K562 (cell line): ENCODE measurements around the gene IL31RA. TPM values are rescaled to one million over a fixed set of nuclear protein-coding genes. Genes with fewer than 3 reads are reported as not detected.

Source experiments
- ATAC-seq: fragments of 200-7000 bp; cut with Tn5 transposase; 3 replicates; pipeline ENCODE4 v1.9.1; 2020; ENCODE audit warnings: moderate library complexity
- BruUV-seq: library from RNA; stranded (reverse); fragments of 400-500 nt; replicated peaks from 2 replicates; lab custom pipeline; 2021; lab: Mats Ljungman, UMichigan
- CTCF ChIA-PET: fragments of 300-600 bp; formaldehyde crosslinking; extraction: SDS; loops from one replicate; lab custom pipeline; 2021; ENCODE audit warnings: low intra/inter-chr PET ratio; lab: Yijun Ruan, JAX
- POLR2A ChIA-PET: fragments of 300-600, 350-650 bp; sonication (Branson Sonifier 250); formaldehyde crosslinking; extraction: SDS; loops from one replicate; lab custom pipeline; 2021; ENCODE audit warnings: antibody characterized with exemption, inconsistent platforms; lab: Yijun Ruan, JAX
- DNase-seq, 4 experiments: peaks; one replicate each; pipeline versions ENCODE4 v3.0.0 to v3.0.0-alpha.2; 2011 to 2018; ENCODE audit warnings: low spot score in 3 of 4, mixed read lengths in 3 of 4; ENCODE audit errors: extremely low read depth in 1 of 4
- FAIRE-seq: peaks from 2 replicates; lab custom pipeline; 2011; peaks lifted over from hg19 to GRCh38; lab: Jason Lieb, UNC
- H2AFZ ChIP-seq: 2 replicates; pipeline ENCODE4 v1.6.0; 2011; ENCODE audit warnings: low read depth, low read length, control low read depth, inconsistent platforms
- H3K27ac ChIP-seq: fragments of 200-600 bp; 3 replicates; pipeline ENCODE4 v1.8.0; 2011; ENCODE audit warnings: low read depth, mild to moderate bottlenecking, control low read depth, inconsistent platforms, low read length, moderate library complexity, mixed read lengths; ENCODE audit errors: extremely low read depth
- H3K27me3 ChIP-seq, 2 experiments: fragments of 300-600 bp in 1 of 2; 2 replicates in 1 of 2; 3 replicates in 1 of 2; pipeline versions ENCODE4 v1.6.0 to v1.8.0; 2011; ENCODE audit warnings: inconsistent platforms in 2 of 2, low read length in 2 of 2, mild to moderate bottlenecking in 1 of 2, mixed read lengths in 1 of 2, moderate library complexity in 1 of 2; ENCODE audit not compliant: control insufficient read depth in 2 of 2, insufficient read depth in 2 of 2
- H3K36me3 ChIP-seq: fragments of 300-600 bp; 3 replicates; pipeline ENCODE4 v1.8.0; 2011; ENCODE audit warnings: mild to moderate bottlenecking, low read length, inconsistent platforms; ENCODE audit not compliant: control insufficient read depth, insufficient read depth
- H3K4me1 ChIP-seq, 2 experiments: fragments of 200-600 bp in 1 of 2; replicated peaks in 1 of 2; 2 replicates in 1 of 2; 3 replicates in 1 of 2; pipeline versions ENCODE4 v1.5.1 to v1.8.0; 2011; ENCODE audit warnings: inconsistent platforms in 2 of 2, low read length in 2 of 2, mild to moderate bottlenecking in 1 of 2, mixed read lengths in 1 of 2, moderate library complexity in 1 of 2; ENCODE audit not compliant: control insufficient read depth in 2 of 2, insufficient read depth in 2 of 2
- H3K4me2 ChIP-seq: 2 replicates; pipeline ENCODE4 v1.6.1; 2011; ENCODE audit warnings: low read length, control low read depth, inconsistent platforms, mixed read lengths; ENCODE audit not compliant: insufficient read depth
- H3K4me3 ChIP-seq: fragments of 200-600 bp; sonication (generic), shearing (Covaris generic); 2 replicates; pipeline ENCODE4 v1.5.1; 2016; ENCODE audit warnings: control low read depth, inconsistent platforms
- H3K79me2 ChIP-seq: fragments of 200-600 bp; 3 replicates; pipeline ENCODE4 v1.8.0; 2011; ENCODE audit warnings: low read length, inconsistent platforms; ENCODE audit not compliant: control insufficient read depth, insufficient read depth
- H3K9ac ChIP-seq, 2 experiments: 2 replicates each; pipeline versions ENCODE4 v1.6.0 to v1.6.1; 2011; ENCODE audit warnings: low read depth in 2 of 2, low read length in 2 of 2, control low read depth in 1 of 2, inconsistent platforms in 1 of 2, mild to moderate bottlenecking in 1 of 2, mixed read lengths in 1 of 2; ENCODE audit not compliant: insufficient read depth in 1 of 2
- H3K9me1 ChIP-seq: one replicate; pipeline ENCODE4 v1.6.0; 2011; ENCODE audit warnings: inconsistent platforms, mild to moderate bottlenecking, low read length, moderate library complexity; ENCODE audit not compliant: control insufficient read depth, insufficient read depth
- H3K9me3 ChIP-seq: replicated peaks from 2 replicates; pipeline ENCODE4 v1.5.1; 2011; ENCODE audit warnings: low read depth, low read length, inconsistent platforms; ENCODE audit not compliant: control insufficient read depth, insufficient read depth
- H4K20me1 ChIP-seq: replicated peaks from 2 replicates; pipeline ENCODE4 v1.6.1; 2011; ENCODE audit warnings: low read length, inconsistent platforms, mixed read lengths; ENCODE audit not compliant: control insufficient read depth, insufficient read depth
- ASH1L ChIP-seq: fragments of 450-650 bp; IDR thresholded peaks from 2 replicates; pipeline ENCODE4 v1.6.1; 2018; ENCODE audit warnings: borderline replicate concordance, mild to moderate bottlenecking, low read depth; ENCODE audit not compliant: partially characterized antibody
- CC2D1A ChIP-seq: fragments of 450-650 bp; IDR thresholded peaks from 2 replicates; pipeline ENCODE4 v1.6.1; 2017; ENCODE audit warnings: mild to moderate bottlenecking
- CREB5 ChIP-seq: fragments of 250-450 bp; sonication (Bioruptor Pico); IDR thresholded peaks from 2 replicates; pipeline ENCODE4 v1.5.0; 2020; ENCODE audit warnings: mild to moderate bottlenecking
- CSDE1 ChIP-seq, 2 experiments: fragments of 450-650 bp; IDR thresholded peaks; 2 replicates each; pipeline ENCODE4 v1.6.1; 2016; ENCODE audit warnings: mild to moderate bottlenecking in 1 of 2
- CTBP1 ChIP-seq: fragments of 450-650 bp; IDR thresholded peaks from 2 replicates; pipeline ENCODE4 v1.6.1; 2016; ENCODE audit warnings: borderline replicate concordance
- DACH1 ChIP-seq: fragments of 450-650 bp; IDR thresholded peaks from 2 replicates; pipeline ENCODE4 v1.6.1; 2018; ENCODE audit not compliant: partially characterized antibody
- ESRRA ChIP-seq: fragments of 450-650 bp; IDR thresholded peaks from 2 replicates; pipeline ENCODE4 v1.6.1; 2014; ENCODE audit warnings: low read depth, mild to moderate bottlenecking, moderate library complexity, borderline replicate concordance
- NFYB ChIP-seq: IDR thresholded peaks from 2 replicates; pipeline ENCODE4 v1.6.1; 2011; ENCODE audit warnings: mild to moderate bottlenecking, moderate library complexity; ENCODE audit not compliant: insufficient read length; ENCODE audit errors: extremely low read depth
- NR2C1 ChIP-seq, 2 experiments: fragments of 450-650 bp; IDR thresholded peaks; 2 replicates each; pipeline ENCODE4 v1.6.1; 2017; ENCODE audit warnings: mild to moderate bottlenecking in 2 of 2, antibody characterized with exemption in 1 of 2, inconsistent platforms in 1 of 2, missing compliant biosample characterization in 1 of 2, missing genetic modification characterization in 1 of 2
- NR2C2 ChIP-seq, 2 experiments: fragments of 200-800 bp in 1 of 2; sonication (Bioruptor generic) in 1 of 2; sonication (generic) in 1 of 2; formaldehyde crosslinking in 1 of 2; IDR thresholded peaks; 2 replicates each; pipeline versions ENCODE4 v1.6.1 to v1.8.0; 2016 to 2022; ENCODE audit warnings: mild to moderate bottlenecking in 1 of 2, missing compliant biosample characterization in 1 of 2, missing genetic modification characterization in 1 of 2, missing genetic modification reagents in 1 of 2
- RFX1 ChIP-seq: fragments of 450-650 bp; IDR thresholded peaks from 2 replicates; pipeline ENCODE4 v1.6.1; 2016; ENCODE audit warnings: mild to moderate bottlenecking, moderate library complexity
- SLC30A9 ChIP-seq: fragments of 250-450 bp; sonication (Bioruptor Pico); IDR thresholded peaks from 2 replicates; pipeline ENCODE4 v1.8.0; 2022; ENCODE audit warnings: mild to moderate bottlenecking, moderate library complexity
- ZZZ3 ChIP-seq: fragments of 450-650 bp; IDR thresholded peaks from 2 replicates; pipeline ENCODE4 v1.6.1; 2016; ENCODE audit warnings: antibody characterized with exemption, mild to moderate bottlenecking, moderate library complexity
- WGBS: fragments of 100-300 bp; shearing (Covaris generic); methylation state at CpG from one replicate; pipeline ENCODE4 v1.1.6; 2016; ENCODE audit warnings: low coverage, mixed read lengths; ENCODE audit not compliant: insufficient coverage; ENCODE audit errors: missing lambda C conversion rate; 5-methylcytosine and 5-hydroxymethylcytosine counted together
- in situ Hi-C: fragments of 300-500 bp; cut with MboI; formaldehyde crosslinking; loops from 4 replicates; pipeline ENCODE4 v1.15.0; 2018; ENCODE audit warnings: inconsistent platforms, mixed read lengths
- intact Hi-C: fragments of 100-400 bp; cut with micrococcal nuclease; formaldehyde crosslinking; loops from 2 replicates; pipeline ENCODE4 v1.14.2; 2022
- polyA plus RNA-seq, 8 experiments: library from polyadenylated mRNA; depleted of rRNA in 4 of 8; stranded (reverse) in 5 of 8; unstranded in 3 of 8; fragments of >200 nt; fragmentation: Nextera tagmentation in 2 of 8; fragmentation: Illumina TruSeq in 1 of 8; extraction: Ambion mirVana in 2 of 8; extraction: Trizol in 1 of 8; gene quantifications; 2 replicates each; pipeline versions ENCODE4 v1.2.1 to v1.2.3, GENCODE V29; 2011 to 2014; ENCODE audit warnings: inconsistent platforms in 1 of 8, missing spikeins in 1 of 8
- total RNA-seq, 7 experiments: library from RNA; depleted of rRNA in 6 of 7; stranded (reverse); fragments of >200 nt in 6 of 7; fragmentation: Illumina TruSeq in 2 of 7; extraction: Trizol in 2 of 7; gene quantifications; 2 replicates each; pipeline versions ENCODE4 v1.2.1 to v1.2.3, GENCODE V29; 2011 to 2021; ENCODE audit warnings: low replicate concordance in 1 of 7
- TF ChIP-seq, protein P1 (sequence below): fragments of 450-650 bp; formaldehyde crosslinking; conservative IDR thresholded peaks from 2 replicates; pipeline ENCODE4 v1.4.0; 2022; ENCODE audit warnings: mild to moderate bottlenecking, missing genetic modification characterization
- TF ChIP-seq, protein P2 (sequence below): fragments of 450-650 bp; conservative IDR thresholded peaks from 2 replicates; pipeline ENCODE4 v1.6.1; 2016; ENCODE audit warnings: missing genetic modification characterization, low read depth, mild to moderate bottlenecking, control low read depth, missing compliant biosample characterization

Gene IL31RA
- total and polyA plus RNA-seq, 9 of the 15 experiments (the other 6 are each of a cell fraction or from before 2014, with no cell fraction given) = not detected

- DNase-seq (peak in 1 of 4 experiments; percentile 25), ATAC-seq (peak; percentile 78), FAIRE-seq (peak; percentile 29)
- Histone ChIP-seq H3K4me3 (no peak overlapping the region), H3K9ac (no peak overlapping the region), H4K20me1 (no peaks in the 10 kb centered on the region; the same call in 1 of the 2 replicates), H3K9me1 (no peaks in the 10 kb centered on the region), H3K4me1 (peaks cover 0 to 3% of the 10 kb centered on the region in 2 experiments; a peak in 1 of 5 replicates), H3K36me3 (no peaks in the 10 kb centered on the region), H3K79me2 (no peaks in the 10 kb centered on the region), H3K27me3 (peaks cover 2 to 47% of the 10 kb centered on the region in 2 experiments; a peak in 3 of 5 replicates), H3K9me3 (no peaks in the 10 kb centered on the region), H3K27ac (no peak overlapping the region), H2AFZ (no peak overlapping the region), H3K4me2 (no peak overlapping the region)
- CTCF ChIA-PET = no interaction called here
- 26% methylated on average over 17 of the region's 17 CpGs for WGBS
- POLR2A ChIA-PET = no interaction called here
- intact Hi-C loops (no loop called here), in situ Hi-C loops (no loop called here)
- BruUV-seq = no TSS peak
- TF ChIP-seq ZZZ3 (no peak), ESRRA (peak; percentile 87), RFX1 (peak; percentile 78), CC2D1A (no peak), NR2C2 (CRISPR knock-in tag; IDR thresholded peaks at IDR 0.05) (no peak), NR2C2 (tag; IDR thresholded peaks at IDR 0.05) (peak; percentile 52; the same call in 1 of the 2 replicates), CTBP1 (peak; percentile 16; the same call in 1 of the 2 replicates), ASH1L (no peak), CSDE1 (IDR thresholded peaks at IDR 0.05) (no peak), CREB5 (CRISPR knock-in tag) (no peak), DACH1 (peak; percentile 75), SLC30A9 (CRISPR knock-in tag) (no peak), NFYB (no peak), NR2C1 (IDR thresholded peaks at IDR 0.05) (no peak), NR2C1 (tag; IDR thresholded peaks at IDR 0.05) (peak; percentile 28; the same call in 1 of the 2 replicates)
- TF ChIP-seq, protein P1, sequence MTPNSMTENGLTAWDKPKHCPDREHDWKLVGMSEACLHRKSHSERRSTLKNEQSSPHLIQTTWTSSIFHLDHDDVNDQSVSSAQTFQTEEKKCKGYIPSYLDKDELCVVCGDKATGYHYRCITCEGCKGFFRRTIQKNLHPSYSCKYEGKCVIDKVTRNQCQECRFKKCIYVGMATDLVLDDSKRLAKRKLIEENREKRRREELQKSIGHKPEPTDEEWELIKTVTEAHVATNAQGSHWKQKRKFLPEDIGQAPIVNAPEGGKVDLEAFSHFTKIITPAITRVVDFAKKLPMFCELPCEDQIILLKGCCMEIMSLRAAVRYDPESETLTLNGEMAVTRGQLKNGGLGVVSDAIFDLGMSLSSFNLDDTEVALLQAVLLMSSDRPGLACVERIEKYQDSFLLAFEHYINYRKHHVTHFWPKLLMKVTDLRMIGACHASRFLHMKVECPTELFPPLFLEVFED = no peak
- TF ChIP-seq, protein P2, sequence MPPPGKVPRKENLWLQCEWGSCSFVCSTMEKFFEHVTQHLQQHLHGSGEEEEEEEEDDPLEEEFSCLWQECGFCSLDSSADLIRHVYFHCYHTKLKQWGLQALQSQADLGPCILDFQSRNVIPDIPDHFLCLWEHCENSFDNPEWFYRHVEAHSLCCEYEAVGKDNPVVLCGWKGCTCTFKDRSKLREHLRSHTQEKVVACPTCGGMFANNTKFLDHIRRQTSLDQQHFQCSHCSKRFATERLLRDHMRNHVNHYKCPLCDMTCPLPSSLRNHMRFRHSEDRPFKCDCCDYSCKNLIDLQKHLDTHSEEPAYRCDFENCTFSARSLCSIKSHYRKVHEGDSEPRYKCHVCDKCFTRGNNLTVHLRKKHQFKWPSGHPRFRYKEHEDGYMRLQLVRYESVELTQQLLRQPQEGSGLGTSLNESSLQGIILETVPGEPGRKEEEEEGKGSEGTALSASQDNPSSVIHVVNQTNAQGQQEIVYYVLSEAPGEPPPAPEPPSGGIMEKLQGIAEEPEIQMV = no peak
Observed at GRCh38 chr5:55918087-55919035, 67.2 kb downstream of the IL31RA start.
